RWPE2 (cell line): ENCODE measurements around the gene PPP1R15B.

Experiments
- ATAC-seq: fragments of 200-7000 bp; cut with Tn5 transposase; 3 replicates; pipeline ENCODE4 v1.9.1; 2021; ENCODE audit warnings: low read depth
- DNase-seq: peaks from one replicate; pipeline ENCODE4 v3.0.0-alpha.2; 2020; ENCODE audit warnings: low spot score
- H3K27ac ChIP-seq: fragments of 450-650 bp; 2 replicates; pipeline ENCODE4 v1.5.1; 2017; ENCODE audit warnings: mild to moderate bottlenecking; ENCODE audit not compliant: poor library complexity, severe bottlenecking
- H3K27me3 ChIP-seq: fragments of 250-450 bp; sonication (Bioruptor Pico); 2 replicates; pipeline ENCODE4 v1.5.1; 2021; ENCODE audit warnings: mild to moderate bottlenecking, moderate library complexity; ENCODE audit not compliant: insufficient read depth, poor library complexity, severe bottlenecking
- H3K36me3 ChIP-seq: fragments of 250-450 bp; sonication (Bioruptor Pico); 2 replicates; pipeline ENCODE4 v1.5.1; 2020; ENCODE audit warnings: low read depth, mild to moderate bottlenecking, moderate library complexity
- H3K4me1 ChIP-seq: fragments of 250-450 bp; sonication (Bioruptor Pico); 2 replicates; pipeline ENCODE4 v1.5.1; 2021; ENCODE audit warnings: mild to moderate bottlenecking, moderate library complexity; ENCODE audit not compliant: insufficient read depth, poor library complexity, severe bottlenecking
- H3K4me3 ChIP-seq: fragments of 250-450 bp; sonication (Bioruptor Pico); 2 replicates; pipeline ENCODE4 v1.5.1; 2021; ENCODE audit warnings: mild to moderate bottlenecking, moderate library complexity; ENCODE audit not compliant: severe bottlenecking
- H3K9me3 ChIP-seq: fragments of 250-450 bp; sonication (Bioruptor Pico); 2 replicates; pipeline ENCODE4 v1.5.1; 2021; ENCODE audit warnings: mild to moderate bottlenecking, moderate library complexity; ENCODE audit not compliant: severe bottlenecking
- CTCF ChIP-seq: fragments of 450-650 bp; IDR thresholded peaks from one replicate; pipeline ENCODE4 v1.5.1; 2017; ENCODE audit warnings: mild to moderate bottlenecking, moderate library complexity; ENCODE audit not compliant: poor library complexity, severe bottlenecking

Gene PPP1R15B

DNA sequence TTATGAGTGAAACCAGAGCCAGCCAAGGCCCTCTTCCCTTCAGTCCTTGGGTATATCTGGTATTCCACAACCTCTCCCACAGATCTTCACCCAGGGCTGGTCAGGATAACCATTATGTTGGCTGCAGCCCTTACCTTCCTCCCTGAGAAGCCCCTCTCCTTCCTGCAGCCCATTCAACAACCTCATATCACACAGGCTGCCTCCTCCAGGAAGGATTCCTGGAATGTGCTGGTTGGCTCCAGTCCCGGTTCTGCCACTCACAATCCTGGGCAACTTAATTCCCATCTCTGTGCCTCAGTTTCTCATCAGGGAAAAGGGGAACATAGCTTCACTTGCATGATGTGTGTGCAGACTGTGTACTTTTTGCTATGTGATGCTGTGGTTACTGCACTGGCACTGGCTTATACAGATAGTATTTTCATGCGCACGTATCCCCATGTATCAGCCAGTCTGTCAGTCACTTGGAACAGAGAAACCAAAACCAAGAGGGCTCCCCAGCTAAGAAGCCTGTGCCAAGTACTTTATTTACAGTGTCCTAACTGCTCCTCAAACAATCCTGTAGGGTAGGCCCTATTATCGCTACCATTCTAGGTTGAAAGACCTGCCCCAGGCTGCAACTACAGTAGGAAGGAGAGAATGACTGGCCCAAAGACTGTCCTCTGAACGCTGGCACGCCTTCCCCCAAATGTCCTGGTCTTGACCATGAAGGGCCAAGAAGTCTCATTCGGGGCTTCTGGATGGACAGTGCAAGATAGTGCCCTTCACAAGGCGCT lies 39.9 kb upstream of the PPP1R15B start:
- no peaks in the 10 kb centered on the region for H3K27me3 ChIP-seq
- H3K4me1 ChIP-seq, result peaks cover 7% of the 10 kb centered on the region
- H3K27ac ChIP-seq, result no peak overlapping the region
- no peaks in the 10 kb centered on the region for H3K36me3 ChIP-seq
- ATAC-seq (no peak), DNase-seq (no peak)
- no peak for TF ChIP-seq CTCF
- no peak overlapping the region for H3K4me3 ChIP-seq
- no peaks in the 10 kb centered on the region for H3K9me3 ChIP-seq

DNA sequence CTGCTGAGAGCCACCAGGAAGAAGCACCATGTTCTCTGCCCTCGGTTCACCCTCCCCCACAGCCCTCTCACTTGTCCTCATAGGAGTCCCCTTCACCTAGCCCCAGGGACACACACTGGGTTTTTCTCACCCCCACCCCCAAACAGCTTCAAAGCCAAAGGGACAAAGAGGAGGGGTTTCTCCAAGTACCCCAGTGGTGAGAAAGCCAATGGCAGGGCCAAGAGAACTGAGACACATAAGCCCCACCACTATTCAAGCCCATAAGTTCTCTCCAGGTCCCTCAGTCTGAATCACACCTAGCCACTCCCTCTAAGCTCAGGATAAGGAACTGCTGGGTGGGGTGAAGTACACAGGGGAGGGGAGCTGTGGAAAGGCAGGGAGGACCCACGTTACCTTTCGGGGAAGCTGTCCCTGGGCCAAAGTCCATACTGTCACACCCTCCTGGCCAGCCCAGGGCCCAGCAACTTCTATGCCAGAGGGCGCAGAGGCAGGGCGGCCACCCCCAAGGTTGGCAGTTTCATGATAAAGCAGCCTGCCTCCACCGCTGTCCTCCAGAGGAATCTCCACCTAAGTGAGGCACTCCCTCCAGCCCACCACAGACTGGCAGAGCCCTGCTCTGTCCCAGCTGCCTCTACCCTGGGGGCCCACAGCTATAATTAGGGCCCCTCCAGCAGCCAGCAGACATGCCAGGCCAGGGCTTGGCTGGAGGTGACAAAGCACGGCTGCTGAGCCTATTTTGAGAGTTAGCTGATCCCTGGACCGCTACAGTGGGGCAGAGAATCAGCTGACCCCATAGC lies 39.0 kb upstream of the PPP1R15B start:
- Histone ChIP-seq H3K4me1 (peaks cover 7% of the 10 kb centered on the region), H3K27ac (no peak overlapping the region), H3K27me3 (no peaks in the 10 kb centered on the region), H3K4me3 (no peak overlapping the region), H3K9me3 (no peaks in the 10 kb centered on the region), H3K36me3 (no peaks in the 10 kb centered on the region)
- TF ChIP-seq CTCF, result no peak
- ATAC-seq, result peak; percentile 53; the same call in 2 of the 3 replicates
- no peak for DNase-seq

DNA sequence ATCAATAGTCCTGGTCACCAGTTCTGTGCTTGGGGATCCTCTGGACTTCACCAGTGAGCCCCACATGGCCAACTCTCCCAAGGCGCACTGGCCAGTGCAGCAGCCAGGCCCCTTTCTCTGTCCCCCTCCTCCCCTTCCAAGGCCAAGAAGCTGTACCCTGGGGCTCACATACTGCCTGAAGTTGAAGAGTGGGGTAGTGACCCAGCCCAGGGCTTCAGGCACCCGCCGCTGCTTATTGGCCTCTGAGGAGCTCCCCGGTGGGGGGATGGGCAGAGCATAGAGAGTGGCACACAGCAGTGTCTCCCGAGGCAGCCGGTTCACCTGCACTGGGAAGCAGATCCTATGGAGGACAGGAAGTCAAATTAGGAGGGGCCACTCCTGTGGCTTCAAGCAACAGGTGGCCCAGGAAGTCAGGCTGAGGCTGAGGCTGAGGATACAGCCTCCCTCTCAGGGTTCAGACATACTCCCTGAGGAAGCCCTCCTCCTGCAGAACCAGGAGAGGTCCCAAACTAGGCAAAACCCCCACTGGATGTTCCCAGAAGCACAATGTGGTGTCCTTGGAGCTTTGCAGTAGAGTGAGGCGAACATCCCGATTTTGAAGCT lies 38.2 kb upstream of the PPP1R15B start:
- Histone ChIP-seq H3K4me3 (no peak overlapping the region), H3K9me3 (no peaks in the 10 kb centered on the region), H3K27ac (no peak overlapping the region), H3K4me1 (peaks cover 7% of the 10 kb centered on the region), H3K36me3 (no peaks in the 10 kb centered on the region), H3K27me3 (no peaks in the 10 kb centered on the region)
- no peak for TF ChIP-seq CTCF
- no peak for ATAC-seq
- no peak for DNase-seq

DNA sequence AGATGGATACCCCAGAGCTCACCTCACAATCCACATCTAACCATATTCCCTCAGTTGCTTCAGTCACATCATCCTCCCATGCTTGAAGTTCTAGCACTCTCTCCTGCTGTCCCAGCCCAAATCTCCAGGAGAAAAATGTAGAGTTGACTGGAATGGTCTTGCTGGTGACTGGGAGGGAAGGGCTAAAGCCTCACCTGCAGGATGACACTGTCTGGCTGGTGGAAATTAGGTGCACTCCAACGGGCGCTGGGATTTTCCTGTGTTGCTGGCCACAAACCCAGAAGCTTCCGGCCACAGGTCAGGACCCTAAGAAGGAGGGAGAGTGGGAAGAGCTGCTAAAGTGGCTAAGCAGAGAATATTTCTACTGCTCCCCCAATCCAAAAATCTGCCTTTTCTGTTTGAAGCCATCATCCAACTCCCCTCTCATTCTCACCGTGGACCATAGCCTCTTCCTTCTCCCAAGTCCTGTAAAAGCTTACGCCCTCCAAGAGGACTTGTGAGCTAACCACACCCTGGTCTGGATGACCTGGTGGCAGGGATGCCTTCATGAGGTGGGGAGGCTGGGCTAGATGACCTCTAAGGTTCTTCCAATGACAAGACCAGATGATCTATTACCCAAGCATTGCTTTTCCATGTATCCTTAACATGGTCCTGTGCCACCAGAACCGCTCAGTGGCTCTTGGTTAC lies 37.5 kb upstream of the PPP1R15B start:
- no peaks in the 10 kb centered on the region for H3K36me3 ChIP-seq
- no peak overlapping the region for H3K4me3 ChIP-seq
- TF ChIP-seq CTCF, result no peak

More for the DNA sequence above, 37.5 kb upstream of the PPP1R15B start:
- no peak for DNase-seq
- Histone ChIP-seq H3K27me3 (no peaks in the 10 kb centered on the region), H3K9me3 (no peaks in the 10 kb centered on the region), H3K4me1 (peaks cover 10% of the 10 kb centered on the region), H3K27ac (peak overlapping the region; percentile 11)
- ATAC-seq, result no peak
